ENCODE measurements around the gene P4HB. TPM values are rescaled to one million over a fixed set of nuclear protein-coding genes. Genes with fewer than 3 reads are reported as not detected.

The P4HB gene
- total and polyA plus RNA-seq, 10 of the 15 experiments (the other 5 are each of a cell fraction or from before 2014, with no cell fraction given) = 4.7 to 549 (median 361) TPM

GRCh38 chr17:81900181-81900820, 40.0 kb upstream of the P4HB start:
- H3K27me3 ChIP-seq (replicated peaks in 1 of 2; ENCODE audit: control insufficient read depth in 2 of 2, insufficient read depth in 2 of 2, low read length in 1 of 2) = no peaks in the 10 kb centered on the region; a peak in 1 of 4 replicates
- no peak for ATAC-seq
- ChIA-PET POLR2A (no interaction called here), RAD21 (ENCODE audit: unreplicated experiment) (no interaction called here), CTCF (no interaction called here), SMC1A (ENCODE audit: uncharacterized antibody, unreplicated experiment) (no interaction called here)
- H4K20me1 ChIP-seq (ENCODE audit: control insufficient read depth, insufficient read depth) = no peaks in the 10 kb centered on the region
- WGBS (ENCODE audit: insufficient coverage, insufficient replicate concordance, low lambda C conversion rate, missing lambda C conversion rate) = 77% methylated on average over 18 of the region's 18 CpGs
- in situ Hi-C loops (cut with MboI) (no loop called here), intact Hi-C loops (cut with micrococcal nuclease; ENCODE audit: unreplicated experiment) (no loop called here)
- H3K9me3 ChIP-seq (replicated peaks; ENCODE audit: control insufficient read depth, insufficient read depth, low read length) = no peaks in the 10 kb centered on the region
- FAIRE-seq = no peak
- no peak for TF ChIP-seq ASH2L (IDR thresholded peaks at IDR 0.05; ENCODE audit: borderline replicate concordance, low read depth)
- no peak for TF ChIP-seq SRF (IDR thresholded peaks at IDR 0.05; ENCODE audit: low read depth in 2 of 2, low read length in 2 of 2)
- no peak for TF ChIP-seq RAD51 (IDR thresholded peaks at IDR 0.05)
- TF ChIP-seq KAT2A (conservative IDR thresholded peaks at IDR 0.05; ENCODE audit: control insufficient read depth, low read depth, low read length) = no peak
- TF ChIP-seq PKNOX1 (IDR thresholded peaks at IDR 0.05) = no peak
- no peak for TF ChIP-seq TBL1XR1 (IDR thresholded peaks at IDR 0.05; ENCODE audit: low read depth, low read length)
- no TSS peak for BruUV-seq (replicated peaks)
- DNase-seq (ENCODE audit: low read depth, low spot score) = no peak
- no peak overlapping the region for H2AFZ ChIP-seq (ENCODE audit: control insufficient read depth, low read depth, low read length)
- H3K36me3 ChIP-seq (ENCODE audit: control insufficient read depth in 2 of 2, insufficient read depth in 2 of 2, low read length in 1 of 2) = peaks cover 3 to 11% of the 10 kb centered on the region in 2 experiments; a peak in 3 of 4 replicates
- no peaks in the 10 kb centered on the region for H3K79me2 ChIP-seq (ENCODE audit: control insufficient read depth, insufficient read depth, low read length)
- no peaks in the 10 kb centered on the region for H3K4me1 ChIP-seq (ENCODE audit: control insufficient read depth, insufficient read depth, low read length)
- no peak overlapping the region for H3K4me2 ChIP-seq (ENCODE audit: control insufficient read depth, insufficient read depth)
- no peak overlapping the region for H3K9ac ChIP-seq (ENCODE audit: control insufficient read depth, insufficient read depth, low read length)
- H3K27ac ChIP-seq (ENCODE audit: control insufficient read depth, insufficient read depth) = no peak overlapping the region
- no peak overlapping the region for H3K4me3 ChIP-seq
